ENCODE data around the gene CER1.
"Not testable (repeated sequence)": the region's sequence is repeated elsewhere in the genome, so short reads cannot be mapped to it uniquely, and the experiment has no call there.

The CER1 gene

DNA sequence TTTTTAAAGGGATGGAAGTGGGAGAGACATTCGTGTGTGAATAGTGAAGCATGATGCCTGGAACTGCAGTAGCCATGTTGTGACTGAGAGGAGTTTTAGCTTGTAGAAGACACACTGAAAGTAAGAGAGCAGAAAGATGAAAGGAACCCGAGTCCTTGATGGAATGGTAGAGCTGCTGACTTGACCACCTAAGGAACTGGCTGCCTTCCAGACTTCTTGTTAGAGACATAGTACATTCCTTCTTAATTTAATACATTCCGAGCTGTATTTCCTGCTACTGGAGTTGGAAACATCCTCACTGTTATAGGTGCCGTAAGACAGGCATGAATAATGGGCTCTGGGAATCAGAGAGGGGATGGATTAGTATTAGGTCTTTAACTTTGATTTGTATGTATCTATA, 7.4 kb downstream of the CER1 start:
- no peak for DNase-seq (ENCODE audit: low read depth in 2 of 2)

DNA sequence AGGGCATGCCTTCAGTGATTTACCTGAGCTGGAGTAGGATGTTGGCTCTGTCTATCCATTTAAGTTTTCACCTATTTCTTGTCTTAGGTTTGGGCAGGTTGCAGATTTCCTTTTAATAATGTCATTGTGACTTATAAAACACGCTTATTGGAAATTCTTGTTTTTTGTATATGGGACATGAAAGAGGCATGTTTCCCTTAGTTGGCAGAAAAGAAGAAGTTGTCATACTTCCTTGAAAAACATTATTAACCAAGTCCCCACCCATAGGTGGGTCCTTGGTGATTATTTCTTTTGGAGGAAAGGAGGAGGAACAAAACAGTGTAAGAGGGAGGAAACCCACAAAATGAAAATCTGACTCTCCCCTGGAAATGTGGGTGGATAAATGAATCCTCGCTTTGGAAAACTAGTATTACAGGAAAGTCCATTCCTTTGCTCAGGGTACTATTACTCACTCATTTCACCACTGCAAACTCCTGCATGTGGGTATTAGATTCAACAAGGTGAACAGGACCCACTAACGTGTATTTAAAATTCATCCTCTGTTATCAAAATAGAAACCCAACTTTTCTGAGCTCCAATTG, 9.3 kb downstream of the CER1 start:
- no peak for DNase-seq (ENCODE audit: low read depth in 2 of 2)

DNA sequence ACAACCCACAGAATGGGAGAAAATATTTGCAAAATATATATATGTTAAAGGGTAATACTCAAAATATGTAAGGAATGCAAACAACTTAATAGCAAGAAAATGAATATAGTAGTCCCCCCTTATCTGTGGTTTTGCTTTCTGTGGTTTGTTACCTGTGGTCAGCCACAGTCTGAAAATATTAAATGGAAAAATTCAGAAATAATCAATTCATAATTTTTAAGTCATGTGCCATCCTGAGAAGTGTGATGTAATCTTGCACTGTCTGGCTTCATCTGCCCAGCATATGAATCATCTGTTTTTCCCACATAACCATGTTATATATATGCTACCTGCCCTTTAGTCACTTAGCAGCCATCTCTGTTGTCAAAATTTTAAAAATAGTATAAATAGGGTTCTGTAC, 11.7 kb downstream of the CER1 start:
- no peak for DNase-seq (ENCODE audit: low read depth in 2 of 2)

DNA sequence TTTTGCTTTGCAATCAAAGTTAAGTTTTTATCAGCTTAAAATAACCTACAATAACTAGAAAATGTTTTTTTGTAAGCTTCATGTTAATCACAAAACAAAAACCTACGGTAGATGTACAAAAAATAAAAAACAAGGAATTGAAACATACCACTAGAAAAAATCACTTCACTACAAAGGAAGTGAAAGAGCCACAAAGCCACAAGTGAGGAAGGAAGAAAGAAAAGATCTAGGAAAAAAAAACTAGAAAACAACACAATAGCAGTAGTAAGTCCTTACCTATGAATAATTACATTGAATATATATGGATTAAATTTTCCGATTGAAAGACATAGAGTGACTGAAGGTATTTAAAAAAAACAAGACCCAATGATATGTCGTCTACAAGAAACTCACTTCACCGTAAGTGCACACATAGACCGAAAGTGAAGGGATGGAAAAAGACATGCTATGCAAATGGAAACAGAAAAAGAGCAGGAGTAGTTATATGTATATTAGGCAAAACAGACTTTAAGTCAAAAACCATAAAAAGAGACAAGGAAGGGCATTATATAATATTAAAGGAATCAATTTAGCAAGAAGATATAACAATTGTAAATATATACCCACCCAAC, 15.9 kb downstream of the CER1 start:
- no peak for DNase-seq (ENCODE audit: low read depth in 2 of 2)

DNA sequence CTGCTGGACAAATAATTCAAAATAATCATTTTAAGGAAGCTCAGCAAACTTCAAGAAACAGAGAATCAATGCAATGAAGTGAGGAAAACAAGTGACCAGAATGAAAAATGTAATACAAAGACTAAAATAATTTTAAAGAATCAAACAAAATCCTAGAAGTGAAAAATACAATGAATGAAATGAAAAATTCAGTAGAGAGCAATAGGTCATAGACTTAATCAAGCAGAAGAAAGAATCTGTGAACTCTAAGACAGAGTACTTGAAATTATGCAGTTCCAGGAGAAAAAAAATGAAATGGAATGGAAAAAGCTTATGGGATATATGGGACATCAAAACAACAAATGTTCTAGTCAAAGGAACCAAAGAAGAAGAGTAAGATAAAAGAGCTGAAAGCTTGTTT, 17.5 kb downstream of the CER1 start:
- no peak for DNase-seq (ENCODE audit: low read depth in 2 of 2)

DNA sequence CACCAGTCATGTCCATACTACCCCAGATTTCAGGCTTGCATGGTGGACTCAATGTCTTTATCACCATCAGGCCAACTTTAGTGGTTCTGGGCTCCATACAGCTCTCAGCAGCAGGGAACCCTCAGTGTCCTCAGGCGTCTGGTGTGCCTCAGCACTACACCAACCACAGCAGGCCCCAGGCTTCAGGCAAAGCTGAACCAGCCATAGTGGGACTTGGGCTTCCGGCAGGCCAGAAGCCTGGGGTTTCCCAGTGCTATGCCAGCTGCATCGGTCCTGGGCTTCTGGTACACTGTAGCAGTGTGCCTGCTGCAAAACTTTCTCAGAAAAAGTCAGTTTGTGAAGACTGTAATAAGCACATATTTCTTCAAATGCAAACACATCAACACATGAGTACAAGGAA, 18.3 kb downstream of the CER1 start:
- DNase-seq (ENCODE audit: low read depth in 2 of 2), result no peak

DNA sequence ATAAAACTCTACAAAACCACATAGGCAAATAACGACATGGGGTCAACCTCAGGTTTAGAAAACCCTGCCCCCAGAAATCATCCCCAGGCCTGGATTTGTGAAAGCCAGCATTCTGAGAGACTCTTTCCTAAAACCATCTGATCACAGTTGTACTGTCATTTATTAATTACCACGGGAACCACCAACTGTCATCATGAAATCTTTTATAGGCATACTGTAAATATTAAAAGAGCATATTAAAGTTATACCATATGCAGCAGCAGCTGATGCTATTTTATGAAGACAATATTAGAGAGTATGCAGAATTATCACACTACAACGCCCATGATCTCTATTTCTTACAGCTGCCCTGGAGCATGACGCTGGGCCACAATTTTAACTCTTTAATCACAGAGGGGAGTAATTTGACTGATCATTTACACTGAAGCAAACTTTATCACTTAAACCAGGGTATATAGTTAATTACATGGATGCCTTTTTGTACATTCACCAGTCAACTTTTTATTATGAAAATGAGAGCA, 20.3 kb downstream of the CER1 start:
- DNase-seq (ENCODE audit: low read depth in 2 of 2), result no peak

DNA sequence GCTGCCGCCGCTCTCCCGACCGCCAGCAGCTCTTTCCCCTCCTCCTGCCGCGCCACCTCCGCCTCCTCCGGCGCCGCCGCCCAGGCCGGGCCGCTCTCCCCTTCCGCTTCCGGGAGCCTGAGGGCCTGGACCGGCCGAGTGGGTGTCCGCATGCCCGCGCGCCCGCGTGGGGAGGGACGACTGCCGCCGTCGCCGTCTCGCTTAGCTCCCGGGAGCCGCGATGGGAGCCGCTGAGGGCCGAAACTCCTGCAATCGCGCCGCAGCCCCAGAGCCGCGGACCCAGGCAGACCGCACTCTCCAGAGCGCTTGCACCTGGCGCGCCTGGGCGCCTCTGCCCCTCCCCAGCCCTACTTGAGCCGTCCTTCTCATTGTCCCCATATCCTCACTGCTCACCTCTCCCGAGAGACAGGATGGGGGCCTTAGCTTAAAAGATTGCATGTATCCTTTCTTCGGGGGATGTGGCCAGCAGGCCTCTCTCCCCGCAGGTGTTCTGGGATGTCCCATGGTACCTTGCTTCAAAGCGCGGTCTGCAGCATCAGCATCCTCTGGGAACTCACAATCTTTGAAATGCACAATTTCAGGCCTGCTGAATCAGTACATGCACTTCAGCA, 29.2 kb downstream of the CER1 start, which contains the start of gene ZDHHC21:
ZDHHC21 (minus strand) TSS at position 182 of the 611 bp plus-strand sequence. CDS start 19,092 bp downstream, outside the sequence.
- DNase-seq (ENCODE audit: low read depth in 2 of 2), result peak; percentile 18 to 49

DNA sequence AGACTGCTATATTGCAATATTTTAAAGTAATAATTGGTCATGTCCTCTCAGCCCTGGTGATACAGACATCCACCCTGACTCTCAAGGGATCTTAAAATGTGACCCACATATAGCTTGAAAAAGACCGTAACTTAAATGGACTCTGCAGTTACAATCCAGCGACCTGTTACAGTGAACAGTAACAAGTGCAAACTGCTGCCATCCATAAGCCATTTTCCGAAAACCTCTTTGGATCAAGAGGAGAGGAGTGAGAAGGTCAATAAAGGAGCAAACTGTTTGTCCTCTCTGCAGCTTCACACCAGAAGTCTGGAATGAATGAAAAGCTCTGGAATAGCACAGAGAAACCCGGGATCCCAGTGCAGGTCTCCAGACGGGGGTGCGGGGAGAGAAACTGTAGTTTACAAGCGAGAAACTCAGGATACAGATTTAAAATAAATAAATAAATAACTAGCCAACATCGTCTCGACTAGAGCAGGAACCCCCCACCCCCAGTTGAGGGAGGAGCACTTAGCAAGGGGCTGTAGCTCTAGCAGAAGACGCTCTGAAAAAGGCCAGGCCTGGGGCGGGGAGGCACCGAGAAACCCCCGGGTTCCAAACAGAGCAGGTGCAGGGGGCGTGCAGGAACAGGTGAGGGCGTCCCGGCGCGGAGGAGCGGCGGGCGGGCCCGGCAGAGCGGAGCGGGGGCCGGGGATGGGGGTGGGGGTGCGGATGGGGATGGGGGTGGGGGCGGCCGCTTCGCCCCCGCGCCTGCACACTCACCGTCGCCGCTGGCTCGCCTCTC, 29.9 kb downstream of the CER1 start:
- DNase-seq (ENCODE audit: low read depth in 2 of 2), result no peak

DNA sequence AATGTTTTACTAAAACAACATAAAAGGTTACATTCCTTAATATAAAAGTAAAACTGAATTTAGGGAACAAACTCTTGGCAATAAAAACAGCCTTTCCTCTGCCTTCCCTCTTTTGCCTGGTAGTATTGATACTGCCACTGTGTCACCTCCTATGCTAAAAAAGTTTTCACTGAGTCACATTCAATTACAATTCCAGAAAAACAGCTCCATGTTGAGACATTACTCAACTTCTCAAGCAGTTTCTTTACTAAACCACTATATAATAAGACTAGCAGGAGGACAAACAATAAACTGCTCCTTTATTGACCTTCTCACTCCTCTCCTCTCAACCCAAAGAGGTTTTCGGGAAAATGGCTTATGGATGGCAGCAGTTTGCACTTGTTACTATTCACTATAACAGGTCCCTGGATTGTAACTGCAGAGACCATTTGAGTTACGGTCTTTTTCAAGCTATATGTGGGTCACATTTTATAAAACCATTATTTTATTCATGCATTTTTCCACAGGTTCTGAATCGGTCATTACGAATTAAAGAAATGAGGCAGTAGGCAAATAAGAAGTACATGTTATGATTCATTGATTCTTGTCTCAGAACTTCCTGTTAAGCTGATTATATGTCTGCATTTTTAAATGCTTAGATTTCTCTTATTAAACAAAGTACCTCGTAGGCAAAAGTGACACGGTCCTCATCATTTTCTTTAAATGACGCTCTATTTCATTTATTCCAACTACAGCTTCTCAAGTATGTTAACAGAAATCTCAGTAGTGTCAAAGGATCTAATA, 31.4 kb downstream of the CER1 start:
- no peak for DNase-seq (ENCODE audit: low read depth in 2 of 2)

DNA sequence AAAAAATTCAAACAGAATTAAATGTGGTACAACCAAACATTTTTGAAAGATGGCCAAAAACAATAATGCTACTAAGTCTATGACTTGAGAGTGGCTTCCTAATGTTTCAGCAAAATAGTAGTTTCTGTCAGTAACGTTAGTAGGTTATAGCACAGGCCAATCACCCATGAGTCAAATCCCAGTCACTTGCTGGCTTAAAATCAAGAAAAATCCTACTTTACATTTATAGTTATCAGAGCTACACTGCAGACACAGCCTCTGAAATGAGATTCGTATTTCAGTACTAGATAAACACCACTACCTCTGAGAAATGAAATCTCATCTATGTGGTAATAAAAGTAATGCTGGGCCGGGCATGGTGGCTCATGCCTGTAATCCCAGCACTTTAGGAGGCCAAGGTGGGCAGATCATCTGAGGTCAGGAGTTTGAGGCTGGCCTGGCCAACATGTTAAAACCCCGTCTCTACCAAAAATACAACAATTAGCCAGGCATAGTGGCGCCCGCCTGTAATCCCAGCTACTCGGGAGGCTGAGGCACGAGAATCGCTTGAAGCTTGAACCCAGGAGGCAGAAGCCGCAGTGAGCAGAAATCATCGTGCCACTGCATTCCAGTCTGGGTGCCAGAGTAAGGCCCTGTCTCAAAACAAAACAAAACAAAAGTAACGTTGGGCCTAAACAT, 35.4 kb downstream of the CER1 start:
- no peak for DNase-seq (ENCODE audit: low read depth in 2 of 2)

DNA sequence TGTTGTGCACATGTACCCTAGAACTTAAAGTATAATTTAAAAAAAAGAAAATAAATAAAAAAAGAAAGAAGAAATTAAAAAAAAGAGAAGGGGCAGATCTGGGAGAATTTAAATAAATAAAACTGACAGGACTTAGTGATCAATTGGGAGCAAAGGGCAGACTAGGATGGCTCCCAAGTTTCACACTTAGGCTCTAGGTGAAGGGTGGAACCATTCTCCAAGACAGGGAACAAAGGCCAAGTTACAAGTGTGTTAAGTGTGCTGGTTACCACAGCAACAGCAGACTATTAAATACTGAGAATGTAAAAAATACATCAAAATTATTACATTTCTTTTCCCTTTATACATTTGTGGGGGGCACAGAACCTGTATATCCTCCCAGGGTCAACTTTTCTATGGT, 36.4 kb downstream of the CER1 start:
- no peak for DNase-seq (ENCODE audit: low read depth in 2 of 2)

DNA sequence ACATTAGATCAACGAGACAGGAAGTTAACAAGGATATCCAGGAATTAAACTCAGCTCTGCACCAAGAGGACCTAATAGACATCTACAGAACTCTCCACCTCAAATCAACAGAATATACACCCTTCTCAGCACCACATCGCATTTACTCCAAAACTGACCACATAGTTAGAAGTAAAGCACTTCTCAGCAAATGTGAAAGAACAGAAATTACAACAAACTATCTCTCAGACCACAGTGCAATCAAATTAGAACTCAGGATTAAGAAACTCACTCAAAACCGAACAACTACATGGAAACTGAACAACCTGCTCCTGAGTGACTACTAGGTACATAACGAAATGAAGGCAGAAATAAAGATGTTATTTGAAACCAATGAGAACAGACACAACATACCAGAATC, 39.9 kb downstream of the CER1 start:
- DNase-seq (ENCODE audit: low read depth in 2 of 2), result not testable (repeated sequence)

DNA sequence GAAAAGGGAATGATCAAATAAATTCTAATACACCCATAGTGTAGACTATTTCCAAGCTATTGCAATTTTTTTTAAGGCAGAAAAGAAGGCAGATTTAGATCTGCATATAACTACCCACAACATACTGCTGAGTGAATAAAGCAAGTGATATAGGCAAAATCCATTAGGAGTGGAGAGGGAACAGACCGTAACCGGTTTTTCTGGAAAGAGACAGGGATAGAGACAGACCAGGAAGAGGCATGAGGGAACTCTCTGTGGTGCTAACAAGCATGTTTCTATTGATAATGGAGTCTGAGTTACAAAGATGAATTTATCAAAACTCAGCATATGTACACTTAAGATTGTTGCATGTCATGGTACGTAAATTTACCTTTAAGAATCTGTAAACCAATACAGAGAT, 43.8 kb downstream of the CER1 start:
- DNase-seq (ENCODE audit: low read depth in 2 of 2), result no peak

DNA sequence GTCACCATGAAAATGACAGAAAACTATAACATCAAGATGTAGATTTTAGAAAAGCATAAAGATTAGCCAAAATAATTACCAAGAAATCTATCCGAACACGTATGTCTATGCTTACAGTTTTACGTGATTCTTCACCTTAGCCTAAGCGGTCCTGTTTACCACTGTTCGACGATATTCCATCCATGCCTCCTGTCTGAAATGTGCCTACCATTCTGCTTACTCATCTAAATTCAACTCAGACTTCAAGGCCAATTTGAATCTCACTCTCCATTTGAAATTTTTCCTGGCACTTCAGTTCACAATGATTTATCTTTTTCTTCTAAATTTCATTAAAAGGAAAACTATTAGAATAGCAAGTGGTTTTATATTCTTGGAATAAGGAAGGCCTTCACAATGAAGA, 44.7 kb downstream of the CER1 start:
- DNase-seq (ENCODE audit: low read depth in 2 of 2), result no peak

DNA sequence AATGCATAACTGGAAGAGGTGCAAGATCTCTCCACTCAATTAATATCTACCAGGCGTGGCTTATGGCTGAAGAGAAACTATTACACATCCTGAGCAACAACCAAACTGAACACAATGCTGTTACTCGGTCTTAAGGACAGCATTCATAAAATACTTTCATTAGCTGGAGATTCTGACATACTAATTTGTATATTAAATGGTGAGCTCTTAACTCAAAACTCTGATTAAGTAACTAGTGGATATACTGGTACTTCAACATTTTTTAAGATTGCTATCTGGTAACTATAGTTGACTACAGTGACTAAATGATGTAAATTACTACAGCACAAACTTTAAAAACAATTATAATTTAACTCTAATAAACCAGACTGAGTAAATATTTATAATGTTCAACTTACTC, 45.1 kb downstream of the CER1 start:
- DNase-seq (ENCODE audit: low read depth in 2 of 2), result no peak

DNA sequence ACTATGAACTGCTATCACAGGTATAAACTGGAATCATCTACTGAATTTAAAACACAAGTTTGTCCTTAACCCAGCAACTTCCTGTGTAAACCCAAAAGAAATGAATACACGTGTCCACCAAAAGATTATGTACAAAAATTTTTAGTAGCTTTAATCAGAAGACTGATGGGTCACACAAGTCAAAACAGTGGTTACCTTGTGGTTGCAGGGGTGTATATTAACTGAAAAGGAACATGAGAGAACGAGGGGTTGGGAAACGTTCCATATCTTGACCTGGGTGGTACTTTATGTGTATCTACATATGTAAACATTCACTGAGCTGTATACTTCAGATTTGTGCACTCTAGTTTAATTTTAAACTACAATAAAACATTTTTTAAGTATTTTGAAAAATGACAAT, 47.9 kb downstream of the CER1 start:
- no peak for DNase-seq (ENCODE audit: low read depth in 2 of 2)

DNA sequence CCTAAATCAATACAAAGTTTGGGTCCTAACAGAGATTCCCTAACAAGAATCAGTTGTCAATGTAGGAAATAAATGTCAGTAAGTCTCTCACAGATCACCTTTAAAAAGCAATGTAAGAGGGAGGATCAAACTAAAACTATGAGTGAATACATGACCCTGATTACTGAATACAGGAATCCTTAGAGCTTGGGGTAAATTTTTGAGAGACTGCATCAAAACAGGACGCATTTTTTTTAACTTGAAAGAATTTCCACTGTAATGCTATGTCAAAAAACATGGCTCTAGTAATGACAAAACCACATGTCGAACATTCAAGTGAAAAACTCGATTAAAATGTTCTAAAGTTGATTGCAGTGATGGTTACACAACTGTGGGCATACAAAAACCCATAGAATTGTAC, 51.2 kb downstream of the CER1 start:
- no peak for DNase-seq (ENCODE audit: low read depth in 2 of 2)

DNA sequence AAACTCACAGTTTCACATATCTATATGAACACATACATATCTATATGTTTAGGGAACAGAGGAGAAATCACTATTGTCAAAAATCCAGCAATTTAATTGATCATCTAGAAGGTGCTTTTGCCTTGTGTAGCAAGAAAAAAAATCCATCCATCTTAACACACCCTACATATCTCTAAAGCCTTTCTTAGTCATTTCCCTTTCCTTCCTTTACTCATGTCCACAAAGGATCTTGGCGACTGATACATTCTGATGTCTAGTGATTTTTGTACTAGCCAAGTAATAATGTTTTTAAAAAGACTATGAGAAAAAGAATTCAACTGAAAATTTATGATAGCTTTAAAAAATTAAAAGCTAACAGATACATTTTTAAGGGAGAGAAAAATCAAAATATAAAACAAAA, 51.8 kb downstream of the CER1 start:
- no peak for DNase-seq (ENCODE audit: low read depth in 2 of 2)
